WTC11 (cell line): ENCODE results near the gene MCRS1. TPM values are rescaled to one million over a fixed set of nuclear protein-coding genes. Genes with fewer than 3 reads are reported as not detected.
A peak's percentile ranks its signal among the peaks of the same experiment; 100 is the strongest.

Experiments used
- ATAC-seq: fragments of 200-7000 bp; cut with Tn5 transposase; 2 replicates; pipeline ENCODE4 v1.10.0; 2021; ENCODE audit warnings: mild to moderate bottlenecking, moderate library complexity
- CTCF ChIA-PET: fragments of 300-600 bp; sonication (Branson Sonifier 250); formaldehyde crosslinking; loops from one replicate; lab custom pipeline; 2021; ENCODE audit warnings: antibody characterized with exemption; lab: Charles Lee
- POLR2A ChIA-PET: fragments of 350-600 bp; sonication (Branson Sonifier 250); formaldehyde crosslinking; loops from one replicate; lab custom pipeline; 2021; ENCODE audit warnings: antibody characterized with exemption; lab: Charles Lee
- DNase-seq: peaks from one replicate; pipeline ENCODE4 v3.0.0; 2021; ENCODE audit warnings: low spot score
- H3K27ac Mint-ChIP-seq: 2 replicates; pipeline ENCODE4 v1.8.0; 2021; ENCODE audit warnings: mixed read lengths
- H3K27me3 Mint-ChIP-seq: 2 replicates; pipeline ENCODE4 v1.8.0; 2021; ENCODE audit warnings: low read depth, mild to moderate bottlenecking, moderate library complexity, mixed read lengths
- H3K36me3 Mint-ChIP-seq: 2 replicates; pipeline ENCODE4 v1.8.0; 2021; ENCODE audit warnings: mixed read lengths
- H3K4me1 Mint-ChIP-seq: 2 replicates; pipeline ENCODE4 v1.8.0; 2022; ENCODE audit warnings: mixed read lengths
- H3K4me3 Mint-ChIP-seq: 2 replicates; pipeline ENCODE4 v1.8.0; 2021; ENCODE audit warnings: mild to moderate bottlenecking, moderate library complexity, mixed read lengths
- H3K9me3 Mint-ChIP-seq: 2 replicates; pipeline ENCODE4 v1.8.0; 2021; ENCODE audit warnings: mixed read lengths
- ELF4 ChIP-seq: sonication (generic); formaldehyde crosslinking; IDR thresholded peaks from 2 replicates; pipeline ENCODE4 v1.8.1; 2022; ENCODE audit warnings: low read depth, mild to moderate bottlenecking, moderate library complexity, missing genetic modification reagents
- ETV6 ChIP-seq: sonication (generic); formaldehyde crosslinking; IDR thresholded peaks from 2 replicates; pipeline ENCODE4 v1.8.1; 2022; ENCODE audit warnings: mild to moderate bottlenecking, missing genetic modification reagents
- JUN ChIP-seq: sonication (generic); formaldehyde crosslinking; IDR thresholded peaks from 2 replicates; pipeline ENCODE4 v1.8.0; 2023; ENCODE audit warnings: mild to moderate bottlenecking, missing genetic modification reagents
- NFYB ChIP-seq: sonication (generic); formaldehyde crosslinking; conservative IDR thresholded peaks from 2 replicates; pipeline ENCODE4 v1.8.0; 2022; ENCODE audit warnings: low read depth, missing genetic modification reagents
- NR1H2 ChIP-seq: sonication (generic); formaldehyde crosslinking; IDR thresholded peaks from 2 replicates; pipeline ENCODE4 v1.9.0; 2021; ENCODE audit warnings: mild to moderate bottlenecking, moderate library complexity, missing genetic modification reagents
- TEAD4 ChIP-seq: sonication (generic); formaldehyde crosslinking; IDR thresholded peaks from 2 replicates; pipeline ENCODE4 v1.8.0; 2022; ENCODE audit warnings: mild to moderate bottlenecking, missing genetic modification reagents
- ZNF121 ChIP-seq: sonication (generic); formaldehyde crosslinking; IDR thresholded peaks from 2 replicates; pipeline ENCODE4 v1.8.0; 2023; ENCODE audit warnings: missing genetic modification reagents
- ZNF138 ChIP-seq: sonication (generic); formaldehyde crosslinking; conservative IDR thresholded peaks from 2 replicates; pipeline ENCODE4 v1.8.1; 2022; ENCODE audit warnings: mild to moderate bottlenecking, moderate library complexity, missing genetic modification reagents
- ZNF263 ChIP-seq: sonication (generic); formaldehyde crosslinking; IDR thresholded peaks from 2 replicates; pipeline ENCODE4 v1.8.1; 2022; ENCODE audit warnings: low read depth, mild to moderate bottlenecking, moderate library complexity, missing genetic modification reagents
- ZNF416 ChIP-seq: fragments of 250-450 bp; sonication (Bioruptor Pico); IDR thresholded peaks from 2 replicates; pipeline ENCODE4 v1.9.0; 2021; ENCODE audit warnings: mild to moderate bottlenecking, inconsistent platforms
- ZNF671 ChIP-seq: fragments of 250-450 bp; sonication (Bioruptor Pico); IDR thresholded peaks from 2 replicates; pipeline ENCODE4 v1.8.0; 2021; ENCODE audit warnings: mild to moderate bottlenecking
- total RNA-seq: library from RNA; stranded (reverse); gene quantifications from 3 replicates; pipeline ENCODE4 v1.2.3, GENCODE V29; 2021
- TF ChIP-seq, protein P1 (sequence below): sonication (generic); formaldehyde crosslinking; IDR thresholded peaks from 2 replicates; pipeline ENCODE4 v1.8.0; 2023; ENCODE audit warnings: missing genetic modification reagents, mild to moderate bottlenecking, borderline replicate concordance
- TF ChIP-seq, protein P2 (sequence below): sonication (generic); formaldehyde crosslinking; IDR thresholded peaks from 2 replicates; pipeline ENCODE4 v1.8.1; 2023; ENCODE audit warnings: mild to moderate bottlenecking, missing genetic modification reagents, moderate library complexity
- TF ChIP-seq, protein P3 (sequence below): fragments of 250-450 bp; sonication (Bioruptor Pico); IDR thresholded peaks from 2 replicates; pipeline ENCODE4 v2.1.2; 2022; ENCODE audit warnings: mild to moderate bottlenecking, moderate library complexity
- TF ChIP-seq, protein P4 (sequence below): sonication (generic); formaldehyde crosslinking; IDR thresholded peaks from 2 replicates; pipeline ENCODE4 v1.8.0; 2023; ENCODE audit warnings: mild to moderate bottlenecking, missing genetic modification reagents
- TF ChIP-seq, protein P5 (sequence below): sonication (generic); formaldehyde crosslinking; IDR thresholded peaks from 2 replicates; pipeline ENCODE4 v1.8.0; 2023; ENCODE audit warnings: missing genetic modification reagents

MCRS1 gene
- total RNA-seq, 1 experiment from 2014 or later = 105 TPM

DNA sequence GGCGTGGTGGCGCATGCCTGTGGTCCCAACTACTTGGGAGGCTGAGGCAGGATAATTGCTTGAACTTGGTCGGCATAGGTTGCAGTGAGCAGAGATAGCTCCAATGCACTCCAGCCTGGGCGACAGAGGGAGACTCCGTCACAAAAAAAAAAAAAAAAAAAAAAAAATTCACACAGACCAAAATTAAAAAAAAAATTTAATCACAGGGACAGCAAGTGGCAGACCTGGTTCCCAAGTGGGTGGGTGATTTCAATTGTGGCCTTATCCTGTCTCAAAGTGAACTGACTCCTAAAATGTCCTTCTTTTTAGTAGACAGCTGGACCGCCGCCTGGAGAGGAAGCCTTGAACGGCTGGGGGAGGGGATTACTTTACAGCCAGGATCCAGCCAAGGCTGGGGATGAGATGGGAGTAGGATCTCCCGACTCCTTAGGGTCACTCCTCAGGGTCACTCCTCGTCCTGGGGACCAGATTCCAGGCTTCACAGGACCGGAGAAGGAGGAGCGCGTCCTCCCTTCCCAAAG, 30.7 kb downstream of the MCRS1 start:
- ATAC-seq (peak; percentile 2; the same call in 1 of the 2 replicates), DNase-seq (no peak)
- no peak overlapping the region for H3K27ac Mint-ChIP-seq
- no peaks in the 10 kb centered on the region for H3K36me3 Mint-ChIP-seq
- peaks cover 24% of the 10 kb centered on the region for H3K4me1 Mint-ChIP-seq
- ChIA-PET CTCF (interaction anchor here (0.6 to 4.7 kb wide), 18 partner anchors 10 to 271 kb away, joined by 3 to 26 read pairs (median 4); partner anchors contain the start of genes PRPF40B, PRPH and SPATS2), POLR2A (interaction anchor here (0.6 kb wide), 1 partner anchor 213 kb away, joined by 3 read pairs; no protein-coding TSS in a partner anchor)
- no peaks in the 10 kb centered on the region for H3K9me3 Mint-ChIP-seq
- H3K4me3 Mint-ChIP-seq = peak overlapping the region; percentile 74
- TF ChIP-seq ELF4 (CRISPR knock-in tag) (no peak), ZNF671 (CRISPR knock-in tag) (no peak)
- TF ChIP-seq, protein P1, sequence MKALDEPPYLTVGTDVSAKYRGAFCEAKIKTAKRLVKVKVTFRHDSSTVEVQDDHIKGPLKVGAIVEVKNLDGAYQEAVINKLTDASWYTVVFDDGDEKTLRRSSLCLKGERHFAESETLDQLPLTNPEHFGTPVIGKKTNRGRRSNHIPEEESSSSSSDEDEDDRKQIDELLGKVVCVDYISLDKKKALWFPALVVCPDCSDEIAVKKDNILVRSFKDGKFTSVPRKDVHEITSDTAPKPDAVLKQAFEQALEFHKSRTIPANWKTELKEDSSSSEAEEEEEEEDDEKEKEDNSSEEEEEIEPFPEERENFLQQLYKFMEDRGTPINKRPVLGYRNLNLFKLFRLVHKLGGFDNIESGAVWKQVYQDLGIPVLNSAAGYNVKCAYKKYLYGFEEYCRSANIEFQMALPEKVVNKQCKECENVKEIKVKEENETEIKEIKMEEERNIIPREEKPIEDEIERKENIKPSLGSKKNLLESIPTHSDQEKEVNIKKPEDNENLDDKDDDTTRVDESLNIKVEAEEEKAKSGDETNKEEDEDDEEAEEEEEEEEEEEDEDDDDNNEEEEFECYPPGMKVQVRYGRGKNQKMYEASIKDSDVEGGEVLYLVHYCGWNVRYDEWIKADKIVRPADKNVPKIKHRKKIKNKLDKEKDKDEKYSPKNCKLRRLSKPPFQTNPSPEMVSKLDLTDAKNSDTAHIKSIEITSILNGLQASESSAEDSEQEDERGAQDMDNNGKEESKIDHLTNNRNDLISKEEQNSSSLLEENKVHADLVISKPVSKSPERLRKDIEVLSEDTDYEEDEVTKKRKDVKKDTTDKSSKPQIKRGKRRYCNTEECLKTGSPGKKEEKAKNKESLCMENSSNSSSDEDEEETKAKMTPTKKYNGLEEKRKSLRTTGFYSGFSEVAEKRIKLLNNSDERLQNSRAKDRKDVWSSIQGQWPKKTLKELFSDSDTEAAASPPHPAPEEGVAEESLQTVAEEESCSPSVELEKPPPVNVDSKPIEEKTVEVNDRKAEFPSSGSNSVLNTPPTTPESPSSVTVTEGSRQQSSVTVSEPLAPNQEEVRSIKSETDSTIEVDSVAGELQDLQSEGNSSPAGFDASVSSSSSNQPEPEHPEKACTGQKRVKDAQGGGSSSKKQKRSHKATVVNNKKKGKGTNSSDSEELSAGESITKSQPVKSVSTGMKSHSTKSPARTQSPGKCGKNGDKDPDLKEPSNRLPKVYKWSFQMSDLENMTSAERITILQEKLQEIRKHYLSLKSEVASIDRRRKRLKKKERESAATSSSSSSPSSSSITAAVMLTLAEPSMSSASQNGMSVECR = no peak
- TF ChIP-seq, protein P2, sequence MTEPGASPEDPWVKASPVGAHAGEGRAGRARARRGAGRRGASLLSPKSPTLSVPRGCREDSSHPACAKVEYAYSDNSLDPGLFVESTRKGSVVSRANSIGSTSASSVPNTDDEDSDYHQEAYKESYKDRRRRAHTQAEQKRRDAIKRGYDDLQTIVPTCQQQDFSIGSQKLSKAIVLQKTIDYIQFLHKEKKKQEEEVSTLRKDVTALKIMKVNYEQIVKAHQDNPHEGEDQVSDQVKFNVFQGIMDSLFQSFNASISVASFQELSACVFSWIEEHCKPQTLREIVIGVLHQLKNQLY (CRISPR knock-in tag) = no peak
- H3K27me3 Mint-ChIP-seq = peaks cover 77% of the 10 kb centered on the region

DNA sequence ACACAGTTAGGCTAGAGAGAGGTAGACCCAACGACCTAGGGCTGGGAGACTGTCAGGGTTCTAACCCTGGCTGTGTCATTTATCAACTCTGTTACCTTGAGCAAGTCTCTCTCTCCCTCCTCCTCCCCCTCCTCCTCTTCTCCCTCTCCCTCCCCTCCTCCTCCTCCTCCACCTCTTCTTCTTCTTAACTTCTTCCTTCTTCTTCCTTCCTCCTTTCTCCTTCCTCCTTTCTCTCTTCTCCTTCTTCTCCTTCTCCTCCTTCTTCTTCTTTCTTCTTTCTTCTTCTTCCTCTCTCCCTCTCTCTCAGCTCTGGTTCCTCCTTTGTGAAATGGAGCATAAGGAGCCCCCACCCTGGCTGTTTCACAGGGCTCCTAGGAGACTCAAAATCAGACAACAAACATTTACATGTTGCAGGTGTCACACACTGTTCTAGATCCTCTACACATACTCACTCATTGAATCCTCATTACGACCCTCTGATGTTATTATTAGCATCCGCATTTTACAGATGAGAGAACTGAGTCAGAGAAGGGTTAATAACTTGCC, 31.3 kb downstream of the MCRS1 start:
- Mint-ChIP-seq H3K4me1 (peaks cover 24% of the 10 kb centered on the region), H3K4me3 (peak overlapping the region; percentile 74; the same call in 1 of the 2 replicates), H3K27ac (no peak overlapping the region), H3K27me3 (peaks cover 70% of the 10 kb centered on the region), H3K36me3 (no peaks in the 10 kb centered on the region), H3K9me3 (no peaks in the 10 kb centered on the region)
- ChIA-PET CTCF (interaction anchor here (0.6 to 4.7 kb wide), 19 partner anchors 17 to 270 kb away, joined by 3 to 26 read pairs (median 5); partner anchors contain the start of genes PRPF40B, PRPH and SPATS2), POLR2A (no interaction called here)
- TF ChIP-seq, protein P3, sequence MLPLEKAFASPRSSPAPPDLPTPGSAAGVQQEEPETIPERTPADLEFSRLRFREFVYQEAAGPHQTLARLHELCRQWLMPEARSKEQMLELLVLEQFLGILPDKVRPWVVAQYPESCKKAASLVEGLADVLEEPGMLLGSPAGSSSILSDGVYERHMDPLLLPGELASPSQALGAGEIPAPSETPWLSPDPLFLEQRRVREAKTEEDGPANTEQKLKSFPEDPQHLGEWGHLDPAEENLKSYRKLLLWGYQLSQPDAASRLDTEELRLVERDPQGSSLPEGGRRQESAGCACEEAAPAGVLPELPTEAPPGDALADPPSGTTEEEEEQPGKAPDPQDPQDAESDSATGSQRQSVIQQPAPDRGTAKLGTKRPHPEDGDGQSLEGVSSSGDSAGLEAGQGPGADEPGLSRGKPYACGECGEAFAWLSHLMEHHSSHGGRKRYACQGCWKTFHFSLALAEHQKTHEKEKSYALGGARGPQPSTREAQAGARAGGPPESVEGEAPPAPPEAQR (CRISPR knock-in tag) = no peak
- TF ChIP-seq NFYB (no peak), ZNF416 (CRISPR knock-in tag) (no peak)
- TF ChIP-seq, protein P4, sequence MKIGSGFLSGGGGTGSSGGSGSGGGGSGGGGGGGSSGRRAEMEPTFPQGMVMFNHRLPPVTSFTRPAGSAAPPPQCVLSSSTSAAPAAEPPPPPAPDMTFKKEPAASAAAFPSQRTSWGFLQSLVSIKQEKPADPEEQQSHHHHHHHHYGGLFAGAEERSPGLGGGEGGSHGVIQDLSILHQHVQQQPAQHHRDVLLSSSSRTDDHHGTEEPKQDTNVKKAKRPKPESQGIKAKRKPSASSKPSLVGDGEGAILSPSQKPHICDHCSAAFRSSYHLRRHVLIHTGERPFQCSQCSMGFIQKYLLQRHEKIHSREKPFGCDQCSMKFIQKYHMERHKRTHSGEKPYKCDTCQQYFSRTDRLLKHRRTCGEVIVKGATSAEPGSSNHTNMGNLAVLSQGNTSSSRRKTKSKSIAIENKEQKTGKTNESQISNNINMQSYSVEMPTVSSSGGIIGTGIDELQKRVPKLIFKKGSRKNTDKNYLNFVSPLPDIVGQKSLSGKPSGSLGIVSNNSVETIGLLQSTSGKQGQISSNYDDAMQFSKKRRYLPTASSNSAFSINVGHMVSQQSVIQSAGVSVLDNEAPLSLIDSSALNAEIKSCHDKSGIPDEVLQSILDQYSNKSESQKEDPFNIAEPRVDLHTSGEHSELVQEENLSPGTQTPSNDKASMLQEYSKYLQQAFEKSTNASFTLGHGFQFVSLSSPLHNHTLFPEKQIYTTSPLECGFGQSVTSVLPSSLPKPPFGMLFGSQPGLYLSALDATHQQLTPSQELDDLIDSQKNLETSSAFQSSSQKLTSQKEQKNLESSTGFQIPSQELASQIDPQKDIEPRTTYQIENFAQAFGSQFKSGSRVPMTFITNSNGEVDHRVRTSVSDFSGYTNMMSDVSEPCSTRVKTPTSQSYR (CRISPR knock-in tag) = no peak
- no peak for ATAC-seq
- no peak for DNase-seq

DNA sequence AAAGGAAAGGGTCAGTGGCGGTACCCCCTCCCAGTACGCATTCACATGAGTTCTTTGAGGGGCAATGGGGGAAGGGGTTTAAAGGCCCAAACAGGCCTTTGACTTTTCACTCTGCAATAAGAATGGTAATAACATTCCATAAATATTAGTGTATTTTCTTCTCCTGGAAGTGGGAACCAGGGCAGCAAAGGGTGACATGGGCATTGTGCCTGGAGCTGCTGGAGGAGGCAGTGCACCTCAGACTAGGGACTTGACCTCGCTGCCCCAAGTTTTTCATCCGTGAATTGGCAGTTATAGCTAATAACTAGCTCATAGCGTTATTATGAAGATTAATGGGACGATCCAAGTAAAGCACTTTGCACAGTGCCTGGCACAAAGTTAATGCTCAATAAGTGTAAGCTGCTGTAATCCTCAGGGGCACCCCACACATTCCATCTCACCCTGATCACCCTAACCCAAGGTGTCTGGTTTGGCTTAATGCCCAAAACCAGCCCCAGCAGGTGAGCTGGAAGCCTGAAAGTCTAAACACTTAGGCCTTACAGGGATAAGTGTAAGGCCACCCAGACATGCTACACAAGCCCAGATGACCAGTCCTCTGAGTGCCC, 31.9 kb downstream of the MCRS1 start:
- Mint-ChIP-seq H3K4me1 (peaks cover 22% of the 10 kb centered on the region), H3K36me3 (no peaks in the 10 kb centered on the region), H3K27me3 (peaks cover 64% of the 10 kb centered on the region), H3K9me3 (no peaks in the 10 kb centered on the region), H3K4me3 (no peak overlapping the region), H3K27ac (no peak overlapping the region)
- no peak for DNase-seq
- TF ChIP-seq ETV6 (CRISPR knock-in tag) = no peak
- no peak for TF ChIP-seq JUN (CRISPR knock-in tag)
- TF ChIP-seq, protein P2 (CRISPR knock-in tag) = no peak
- TF ChIP-seq ZNF138 (CRISPR knock-in tag) = no peak
- TF ChIP-seq TEAD4 (CRISPR knock-in tag) = no peak
- no peak for TF ChIP-seq ZNF416 (CRISPR knock-in tag)
- TF ChIP-seq ZNF121 = no peak
- no peak for TF ChIP-seq ZNF263
- no peak for TF ChIP-seq NR1H2
- TF ChIP-seq, protein P5, sequence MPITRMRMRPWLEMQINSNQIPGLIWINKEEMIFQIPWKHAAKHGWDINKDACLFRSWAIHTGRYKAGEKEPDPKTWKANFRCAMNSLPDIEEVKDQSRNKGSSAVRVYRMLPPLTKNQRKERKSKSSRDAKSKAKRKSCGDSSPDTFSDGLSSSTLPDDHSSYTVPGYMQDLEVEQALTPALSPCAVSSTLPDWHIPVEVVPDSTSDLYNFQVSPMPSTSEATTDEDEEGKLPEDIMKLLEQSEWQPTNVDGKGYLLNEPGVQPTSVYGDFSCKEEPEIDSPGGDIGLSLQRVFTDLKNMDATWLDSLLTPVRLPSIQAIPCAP (CRISPR knock-in tag) = no peak
- no peak for ATAC-seq
- ChIA-PET POLR2A (no interaction called here), CTCF (interaction anchor here (0.7 to 3.6 kb wide), 8 partner anchors 13 to 194 kb away, joined by 3 to 16 read pairs (median 4); no protein-coding TSS in a partner anchor)
